HG03135 (cell line): ENCODE measurements around the gene CCDC92B.
A peak's percentile ranks its signal among the peaks of the same experiment; 100 is the strongest.

Source experiments
- ATAC-seq: cut with Tn5 transposase; IDR thresholded peaks from one replicate; pipeline ENCODE4 v1.9.1; 2021; ENCODE audit warnings: mild to moderate bottlenecking, moderate library complexity; ENCODE audit not compliant: unreplicated experiment

The CCDC92B gene

DNA sequence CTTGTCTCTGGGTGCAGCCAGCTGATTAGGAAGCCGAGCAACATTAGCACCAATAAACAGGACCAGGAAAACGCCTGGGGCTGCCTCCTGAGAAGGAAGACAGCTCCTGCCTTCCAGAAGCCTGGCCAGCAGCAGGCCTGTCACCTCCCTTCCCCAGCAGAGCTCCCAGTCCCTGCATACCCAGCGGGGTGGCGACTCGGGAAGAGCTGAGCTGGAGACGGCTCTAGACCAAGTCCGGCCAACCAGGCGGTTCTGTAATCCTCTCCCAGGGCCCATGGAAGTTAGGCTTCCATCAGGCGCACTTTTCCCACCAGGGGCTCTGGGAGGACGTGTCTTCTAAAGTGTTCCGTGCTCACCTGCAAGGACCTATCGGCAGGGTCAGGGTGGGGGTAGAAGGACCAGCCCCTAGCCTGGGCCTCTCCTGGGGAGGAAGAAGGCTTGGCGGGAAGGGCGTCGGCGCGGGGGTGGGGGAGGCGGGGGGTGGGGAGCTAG is 25.9 kb downstream of the CCDC92B start:
- no peak for ATAC-seq

DNA sequence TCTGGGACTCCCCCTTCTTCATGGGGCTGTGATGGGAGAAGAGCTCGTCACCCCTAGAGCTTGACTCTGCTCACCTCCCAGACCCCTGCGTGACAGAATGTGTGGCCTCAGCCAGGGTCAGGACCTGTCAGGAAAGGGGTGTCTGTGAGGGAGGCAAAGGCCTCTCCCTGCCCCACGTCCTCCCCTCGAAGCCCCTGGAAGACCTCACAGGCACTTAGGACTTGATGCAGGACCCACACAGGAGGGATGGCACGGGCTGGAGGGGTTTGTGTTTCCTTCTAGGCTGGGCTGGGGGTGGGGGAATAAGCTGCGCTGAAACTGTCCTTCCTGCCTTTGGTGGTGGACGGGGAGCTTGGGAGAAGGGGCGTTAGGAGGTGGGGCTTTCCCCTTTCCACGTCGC is 26.8 kb downstream of the CCDC92B start:
- no peak for ATAC-seq

DNA sequence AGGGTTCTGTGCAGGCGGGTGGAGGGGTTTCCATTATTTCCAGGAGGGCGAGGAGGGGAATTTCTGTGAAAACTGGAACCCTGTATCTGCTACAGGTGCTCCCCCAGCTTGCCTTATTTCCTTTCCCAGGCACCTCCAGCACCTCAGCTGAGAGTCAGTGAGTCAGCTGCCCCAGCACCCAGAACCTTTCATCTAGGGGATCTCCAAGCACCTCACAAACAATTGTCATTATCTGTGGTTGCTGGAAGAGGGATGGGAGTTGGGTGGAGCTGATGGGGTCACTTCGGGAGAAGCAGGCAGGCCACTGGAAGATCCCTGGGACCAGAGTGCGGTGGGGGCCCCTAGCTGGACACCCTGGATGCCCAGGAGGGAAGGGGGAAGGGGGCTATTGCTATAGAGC is 27.8 kb downstream of the CCDC92B start:
- ATAC-seq: no peak

DNA sequence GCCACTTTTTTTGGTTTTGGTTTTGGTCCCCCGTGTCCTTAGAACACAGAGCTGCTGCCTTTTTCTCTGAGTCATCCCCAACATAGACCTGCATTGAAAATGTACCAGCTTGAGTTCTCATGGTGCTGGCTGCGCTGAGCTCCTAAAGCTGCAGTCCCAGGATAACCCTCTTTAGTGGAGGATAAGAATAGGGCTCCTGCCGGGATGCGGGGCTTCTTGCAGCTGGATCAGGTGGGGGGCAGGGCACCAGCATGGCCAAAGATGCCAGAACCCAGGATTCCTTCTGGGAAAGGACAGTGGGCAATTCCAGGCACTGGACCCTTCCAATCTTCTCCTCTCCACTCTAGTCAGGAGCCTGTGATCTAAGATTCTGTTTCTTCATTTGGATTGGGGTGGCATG is 29.6 kb downstream of the CCDC92B start:
- ATAC-seq: no peak

DNA sequence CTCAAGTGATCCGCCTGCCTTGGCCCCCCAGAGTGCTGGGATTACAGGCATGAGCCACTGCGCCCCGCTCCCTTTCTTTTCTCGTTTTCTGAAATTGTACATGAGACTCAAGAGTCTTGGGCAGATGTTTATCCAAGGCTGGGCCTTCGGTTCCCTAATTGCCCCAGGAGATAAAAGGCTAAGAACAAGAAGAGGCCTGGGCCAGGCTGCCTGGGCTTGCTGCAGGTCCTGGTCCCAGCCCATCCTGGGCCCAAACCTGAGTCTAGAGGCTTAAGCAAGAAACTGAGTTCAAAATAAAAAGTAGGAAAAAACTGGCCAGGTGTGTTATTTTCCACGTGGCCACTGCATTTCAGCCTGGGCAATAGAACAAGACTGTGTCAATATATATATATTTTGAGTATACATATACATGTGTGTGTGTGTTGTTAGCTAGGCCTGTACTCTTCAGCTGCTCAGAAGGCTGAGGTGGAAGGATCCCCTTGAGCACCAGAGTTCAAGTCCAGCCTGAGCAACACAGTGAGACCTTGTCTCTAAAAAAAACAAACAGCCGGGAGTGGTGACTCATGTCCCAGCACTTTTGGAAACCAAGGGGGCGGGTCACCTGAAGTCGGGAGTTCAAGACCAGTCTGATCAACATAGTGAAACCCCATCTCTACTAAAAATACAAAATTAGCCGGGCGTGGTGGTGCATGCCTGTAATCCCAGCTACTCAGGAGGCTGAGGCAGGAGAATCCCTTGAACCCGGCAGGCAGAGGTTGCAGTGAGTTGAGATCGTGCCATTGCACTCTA is 31.1 kb downstream of the CCDC92B start:
- no peak for ATAC-seq

DNA sequence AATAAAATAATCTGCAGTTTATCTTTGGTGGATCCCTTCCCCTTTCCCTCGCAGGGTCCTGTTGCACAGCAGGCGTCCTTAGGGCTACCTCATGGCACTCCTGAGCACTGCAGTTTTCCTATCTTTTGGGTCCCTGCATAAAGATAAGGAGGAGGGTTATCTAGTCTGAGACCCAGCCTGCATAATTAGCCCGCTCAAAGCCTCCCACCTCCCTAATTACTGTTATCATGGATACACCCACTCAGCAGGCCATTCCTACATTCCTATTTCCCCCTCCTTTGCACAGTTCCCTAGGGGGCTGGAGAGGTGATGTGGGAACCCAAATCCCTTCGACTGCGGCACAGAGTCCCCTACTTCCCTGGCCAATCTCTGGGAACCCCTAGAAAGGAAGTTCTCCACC is 32.8 kb downstream of the CCDC92B start:
- ATAC-seq: no peak

DNA sequence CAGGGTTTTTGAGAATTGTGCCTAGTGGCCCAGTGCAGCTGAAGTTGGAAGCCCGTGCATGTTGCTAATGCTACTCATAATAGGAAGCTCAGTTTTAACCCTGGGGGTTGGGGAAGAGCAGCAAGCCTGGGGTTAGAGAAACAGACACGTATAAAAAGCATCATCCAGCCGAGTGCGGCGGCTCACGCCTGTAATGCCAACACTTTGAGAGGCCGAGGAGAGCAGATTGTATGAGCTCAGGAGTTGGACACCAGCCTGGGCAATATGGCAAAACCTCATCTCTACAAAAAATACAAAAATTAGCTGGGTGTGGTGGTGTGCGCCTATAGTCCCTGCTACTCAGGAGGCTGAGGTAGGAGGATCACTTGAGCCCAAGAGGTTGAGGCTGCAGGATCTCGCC is 35.6 kb downstream of the CCDC92B start:
- ATAC-seq: no peak

DNA sequence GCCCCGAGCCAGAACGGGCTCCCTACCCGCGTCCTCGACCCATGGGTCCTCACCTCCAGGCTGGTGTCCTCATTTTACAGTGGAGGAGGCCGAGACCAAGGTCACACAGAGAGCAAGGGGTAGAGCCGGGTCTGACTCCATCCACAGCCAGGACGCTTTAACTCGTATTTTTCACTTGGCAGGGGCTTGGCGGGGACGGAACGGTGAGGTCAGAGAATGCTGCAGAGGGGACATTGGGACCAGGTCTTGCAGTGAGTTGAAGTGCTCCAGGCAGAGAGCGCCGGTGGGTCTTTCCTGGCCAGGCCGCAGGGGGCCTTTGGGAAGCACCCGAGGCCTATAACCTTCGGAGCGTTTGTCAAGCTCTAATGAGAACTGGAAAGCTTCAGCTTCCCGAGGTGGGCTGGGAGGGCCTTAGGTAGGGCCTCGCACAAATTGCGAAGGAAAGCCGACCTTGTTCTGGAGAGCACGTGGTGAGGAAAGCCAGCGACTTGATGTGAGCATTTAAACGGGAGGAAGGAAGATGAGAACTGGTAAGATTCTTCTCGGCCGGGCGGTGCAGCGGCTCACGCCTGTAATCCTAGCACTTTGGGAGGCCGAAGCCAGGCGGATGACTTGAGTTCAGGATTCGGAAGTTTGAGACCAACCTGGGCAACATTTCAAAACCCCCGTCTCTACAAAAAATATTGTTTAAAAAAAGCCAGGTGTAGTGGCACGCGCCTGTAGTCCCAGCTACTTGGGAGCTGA is 37.0 kb downstream of the CCDC92B start:
- ATAC-seq: no peak

DNA sequence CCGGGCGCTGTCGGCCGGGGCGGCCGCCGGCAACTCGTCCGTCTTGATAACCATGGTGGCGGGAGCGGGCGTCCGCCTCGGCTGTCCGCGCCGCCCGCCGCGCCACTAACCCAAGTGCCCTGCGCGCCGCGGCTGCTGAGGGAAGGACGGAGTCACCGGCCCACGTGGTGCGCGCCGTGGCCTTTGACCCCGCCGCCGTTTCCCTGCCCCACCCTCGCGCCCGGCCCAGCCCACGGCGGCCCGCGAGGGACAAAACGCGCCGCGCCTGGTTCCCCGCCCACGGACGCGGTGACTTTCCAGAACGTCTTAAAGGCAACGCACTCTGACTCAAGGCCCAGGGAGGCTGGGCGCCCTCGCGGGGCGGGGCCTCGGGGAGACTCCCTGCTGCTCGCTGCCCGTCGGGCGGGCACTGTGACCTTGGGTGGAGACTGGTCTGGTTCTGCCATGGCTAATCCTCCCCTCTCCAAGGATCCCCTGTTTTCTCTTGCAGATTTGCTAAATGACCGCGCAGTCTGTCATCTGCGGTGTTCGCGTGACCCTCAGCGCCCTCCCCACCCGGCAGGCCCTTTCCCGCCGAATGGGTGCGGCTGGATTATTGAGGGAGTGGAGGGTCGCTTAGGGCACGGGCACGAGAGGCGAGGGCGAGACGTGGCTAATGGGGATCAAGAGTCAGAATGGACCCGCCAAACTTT is 37.7 kb downstream of the CCDC92B start, which contains the start of gene CLUH:
Gene CLUH (minus strand): TSS at position 157 of the 692 bp plus-strand sequence. CDS start 103 bp downstream, at position 54.
- ATAC-seq: peak; percentile 72

DNA sequence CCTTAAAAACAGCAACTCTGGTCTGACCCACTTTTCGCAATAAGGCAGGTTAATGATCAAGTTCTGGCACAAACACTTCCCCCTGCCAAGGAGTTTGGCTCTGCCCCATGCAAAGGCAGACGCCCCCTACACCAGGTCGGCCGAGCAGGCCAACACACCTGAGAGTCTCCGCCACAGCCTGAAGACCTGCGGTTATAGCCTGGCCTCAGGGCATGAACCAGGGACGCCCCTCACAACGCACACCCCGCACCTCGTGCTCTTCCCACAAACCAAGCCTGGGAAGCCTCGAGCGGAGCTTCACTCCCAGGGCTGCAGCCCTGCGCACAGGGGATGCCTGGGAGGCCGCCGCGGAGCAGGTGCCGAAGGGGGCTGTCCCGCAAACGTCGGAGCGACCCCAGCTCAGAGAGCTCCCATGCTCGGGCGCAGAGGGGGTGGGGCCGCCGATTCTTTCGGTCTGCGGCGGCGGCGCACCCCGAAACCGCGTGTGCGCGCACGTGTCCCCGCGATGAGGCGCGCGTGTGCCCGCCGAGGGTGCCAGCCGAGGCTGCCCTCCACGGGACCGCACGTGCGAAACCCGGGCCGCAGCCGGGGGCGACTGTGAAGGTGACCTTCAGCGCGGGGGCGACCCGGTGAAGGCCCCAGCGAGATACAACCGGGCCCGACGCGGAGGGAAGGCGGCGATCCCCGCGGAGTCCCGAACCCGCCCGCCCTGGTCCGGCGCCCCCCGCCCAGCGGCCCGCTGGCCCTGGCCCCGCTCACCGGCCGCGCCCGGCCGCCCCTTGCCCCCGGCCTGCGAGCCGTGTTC is 38.4 kb downstream of the CCDC92B start:
- ATAC-seq: peak; percentile 23

DNA sequence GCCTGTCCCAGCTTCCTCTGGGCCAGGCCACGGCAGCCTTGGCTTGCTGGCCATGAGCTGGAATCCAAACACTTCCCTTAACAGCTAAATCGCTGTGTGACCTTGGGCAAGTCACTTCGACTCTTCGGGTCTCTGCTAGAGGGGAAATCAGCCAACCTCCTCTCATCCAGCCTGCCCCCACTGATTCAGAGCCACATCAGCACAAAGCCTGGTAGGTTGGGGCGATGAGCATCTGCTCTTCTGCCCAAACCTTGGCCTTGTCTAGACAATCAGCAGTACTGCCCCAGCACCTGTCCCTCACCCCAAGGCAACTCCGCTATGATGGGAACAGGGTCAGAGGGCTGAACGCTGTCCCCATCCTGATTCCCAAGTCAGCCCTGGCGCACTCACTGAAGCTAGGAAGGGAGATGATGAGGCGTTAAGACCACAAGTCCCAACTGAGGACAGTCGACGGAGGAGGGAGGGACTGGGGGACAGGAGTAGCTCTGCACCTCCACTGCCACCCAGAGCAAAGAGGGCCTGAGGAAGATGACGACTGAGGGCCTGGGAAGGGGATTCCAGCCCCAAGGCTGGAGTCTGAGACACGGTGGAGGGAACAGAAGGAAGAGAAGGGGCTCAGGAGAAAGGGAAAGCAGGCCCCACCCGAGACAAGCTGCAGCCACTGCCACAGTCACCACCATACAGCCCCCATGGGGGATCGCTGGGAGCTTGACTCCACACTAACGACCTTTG is 39.2 kb downstream of the CCDC92B start:
- ATAC-seq: no peak

DNA sequence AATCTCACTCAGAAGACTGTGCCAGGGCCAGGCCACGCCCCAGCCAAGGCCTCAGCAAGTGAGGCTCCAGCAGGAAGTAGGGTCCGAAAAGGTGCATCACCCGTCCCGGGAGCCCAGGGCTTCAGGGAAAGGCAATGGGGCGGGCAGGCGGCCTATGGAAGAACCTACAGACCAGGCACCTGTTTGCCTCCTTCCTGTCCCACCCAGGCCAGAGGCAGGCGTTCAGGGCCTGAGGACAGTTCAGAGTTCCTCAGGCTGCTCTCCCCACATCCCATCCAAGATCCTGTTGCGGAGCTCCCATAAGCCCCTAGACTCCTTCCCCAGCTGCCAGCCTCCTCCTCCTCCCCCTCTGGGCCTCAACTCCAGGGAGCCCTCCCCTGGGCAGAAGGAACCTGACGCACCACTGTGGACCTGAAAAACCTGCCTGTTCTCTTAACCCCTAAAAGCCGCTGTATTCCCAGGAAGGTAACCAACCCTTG is 40.2 kb downstream of the CCDC92B start:
- no peak for ATAC-seq

DNA sequence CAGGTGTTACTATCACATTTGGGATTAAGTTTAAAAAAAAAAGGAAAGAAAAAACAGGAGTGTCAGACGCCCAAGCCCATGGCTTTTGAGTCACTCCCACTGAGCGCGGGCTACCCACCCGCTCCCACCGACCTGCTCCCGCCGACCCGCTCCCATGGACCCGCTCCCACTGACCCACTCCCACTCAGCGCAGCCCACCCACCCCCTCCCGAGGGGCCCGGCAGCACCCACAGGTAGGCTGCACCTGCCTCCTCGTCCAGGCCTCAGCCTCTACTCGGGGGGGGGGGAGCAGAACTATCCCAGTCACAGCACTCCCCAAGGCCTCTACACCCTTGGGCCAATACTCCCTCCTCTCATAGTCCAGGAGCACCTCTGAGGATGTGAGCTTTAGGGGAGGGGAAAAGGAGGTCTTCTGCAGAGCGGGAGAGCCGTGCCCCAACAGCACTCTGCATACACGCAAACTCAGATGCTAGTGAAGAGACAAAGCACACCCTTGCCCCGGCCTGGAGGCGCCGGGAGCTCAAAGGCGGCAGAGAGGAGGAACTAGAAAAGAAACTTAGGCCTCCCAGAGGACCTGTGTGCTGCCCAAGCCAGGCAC is 40.8 kb downstream of the CCDC92B start:
- ATAC-seq: no peak

DNA sequence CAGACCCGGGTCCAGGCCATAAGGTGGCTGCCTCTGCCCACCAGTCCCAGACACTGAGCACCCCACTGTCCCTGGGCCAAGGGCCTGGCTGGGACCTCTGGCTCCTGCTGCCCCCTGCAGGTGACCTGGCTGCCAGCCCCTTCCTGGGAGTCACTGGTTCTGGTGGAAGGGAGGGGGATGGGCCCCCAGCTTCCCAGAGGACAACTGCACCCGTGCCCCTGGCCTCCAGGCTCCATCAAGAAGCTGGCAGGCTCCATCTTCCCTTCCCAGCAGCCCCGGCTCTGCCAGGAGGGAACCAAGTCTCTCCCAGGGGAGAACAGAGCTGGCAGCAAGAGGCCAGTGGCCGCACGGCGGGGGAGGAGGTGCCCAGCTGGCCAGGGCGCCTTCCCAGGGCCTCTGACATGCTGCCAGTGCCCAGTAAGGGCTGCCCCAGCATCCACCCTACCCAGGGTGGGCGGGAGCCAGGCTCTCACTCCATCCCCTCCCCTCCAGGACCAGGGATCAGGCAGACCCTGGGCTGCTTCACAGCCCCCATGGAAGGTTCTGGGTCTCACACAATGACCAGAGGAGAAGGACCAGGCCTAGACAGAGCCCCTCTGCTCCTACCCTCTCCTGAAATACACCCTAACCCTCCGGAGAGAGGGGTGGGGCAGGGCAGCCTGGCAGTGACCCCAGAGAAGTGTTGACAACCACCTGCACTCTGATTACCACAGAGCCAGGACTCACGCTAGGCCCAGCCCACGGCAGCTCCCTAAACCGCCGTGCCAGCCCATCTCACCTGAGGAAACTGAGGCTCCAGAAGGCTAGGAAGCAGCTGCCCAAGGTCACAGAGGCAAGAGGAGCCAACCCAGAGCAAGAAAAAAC is 41.5 kb downstream of the CCDC92B start:
- ATAC-seq: no peak

DNA sequence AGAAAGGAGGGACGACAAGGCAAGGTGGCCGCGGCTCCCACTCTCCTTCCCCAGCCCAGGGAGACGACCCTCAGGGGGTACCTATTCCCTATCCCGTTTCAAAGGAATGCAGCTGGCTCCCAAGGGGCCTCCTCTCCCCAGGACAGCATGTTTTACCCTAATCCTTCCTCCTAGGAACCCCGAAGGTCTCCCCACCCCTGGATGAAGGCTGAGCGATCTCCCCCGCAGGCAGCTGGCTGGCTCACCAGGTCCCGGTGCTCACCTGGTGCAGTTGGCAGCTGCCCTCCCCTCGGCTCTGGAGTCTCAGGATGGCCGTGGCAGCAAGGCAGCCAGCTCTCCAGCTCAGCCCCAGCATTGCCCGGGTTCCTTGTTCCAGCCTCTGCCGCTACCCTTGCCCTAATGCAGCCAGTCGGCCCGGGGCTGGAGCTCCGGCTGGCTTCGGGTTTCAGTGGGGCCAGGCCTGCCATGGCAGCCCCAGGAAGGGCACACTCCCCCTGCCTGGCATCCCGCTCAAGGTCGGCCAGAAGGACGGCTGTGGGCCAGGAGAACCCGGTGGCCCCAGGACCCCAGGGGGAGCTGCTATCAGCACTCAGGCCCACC is 42.4 kb downstream of the CCDC92B start:
- no peak for ATAC-seq

DNA sequence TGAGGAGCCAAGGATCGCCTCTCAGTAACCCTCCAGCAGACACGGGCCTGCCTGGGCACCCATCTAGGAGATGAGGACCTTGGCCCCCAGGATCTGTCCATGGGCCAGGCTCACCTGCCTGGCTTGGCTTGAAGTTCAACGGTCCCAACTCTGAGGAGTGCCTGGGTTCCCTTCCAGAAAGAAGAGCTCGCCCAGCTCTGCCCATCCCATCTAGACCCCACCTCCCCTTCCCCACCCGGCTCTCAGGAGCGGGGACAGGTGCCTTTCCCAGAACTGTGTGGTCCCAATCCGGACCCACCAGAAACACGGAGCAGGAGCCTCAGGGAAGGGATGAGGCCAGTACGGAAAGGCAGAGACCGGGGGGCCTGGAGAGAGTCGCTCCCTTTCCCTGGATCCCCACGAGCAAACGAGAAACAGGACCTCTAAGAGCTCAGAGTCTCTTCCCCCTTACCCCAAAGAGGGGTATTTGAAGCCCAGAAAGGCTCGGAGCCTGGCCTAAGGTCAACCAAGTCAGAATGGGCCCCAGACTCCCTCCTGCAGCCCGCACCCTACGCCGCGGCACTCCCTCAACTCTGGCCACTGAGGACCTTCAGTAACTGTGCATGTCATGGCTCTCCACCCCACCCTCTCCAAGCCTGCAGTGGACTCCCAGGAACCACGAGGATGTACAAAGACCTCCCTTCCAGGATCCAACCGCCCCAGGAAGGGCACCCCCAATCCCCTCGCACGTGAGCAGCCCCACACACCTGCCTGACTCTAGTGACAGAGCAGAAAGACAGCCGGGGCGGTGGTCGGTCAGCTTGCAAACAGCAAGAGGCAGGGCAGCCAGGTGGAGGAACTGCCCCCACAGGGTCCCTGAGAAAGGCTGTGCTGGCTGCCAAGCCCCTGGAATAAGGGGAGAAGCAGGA is 43.3 kb downstream of the CCDC92B start:
- no peak for ATAC-seq

DNA sequence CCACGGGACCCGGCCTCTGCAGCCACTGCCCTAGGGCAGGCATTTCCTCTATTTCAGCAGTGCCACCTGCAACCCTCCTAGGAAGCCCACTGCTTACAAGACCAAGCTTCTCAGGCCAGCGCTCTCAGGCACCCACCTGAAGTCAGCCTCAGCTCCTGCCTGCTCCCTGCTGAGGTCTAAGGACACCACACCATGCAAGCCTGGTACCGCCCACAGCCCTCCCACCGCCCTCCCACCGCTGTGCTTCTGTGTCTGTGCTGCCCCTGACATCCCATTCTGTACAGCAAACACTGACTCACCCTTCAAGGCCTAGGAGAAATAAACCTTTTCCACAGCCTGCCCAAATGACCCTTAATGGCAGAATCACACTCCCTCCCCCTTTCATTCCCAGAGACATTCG is 44.2 kb downstream of the CCDC92B start:
- no peak for ATAC-seq
